GM12864 (cell line): Measurements from ENCODE around the gene SLC24A1.

Experiments used
- DNase-seq: peaks from one replicate; pipeline ENCODE4 v3.0.0-alpha.2; 2011; ENCODE audit warnings: low read depth
- H3K4me3 ChIP-seq: 2 replicates; pipeline ENCODE4 v1.5.1; 2011; ENCODE audit warnings: mild to moderate bottlenecking, low read depth, low read length, control low read depth
- TF ChIP-seq, protein P1 (sequence below): IDR thresholded peaks from 2 replicates; pipeline ENCODE4 v1.5.1; 2011; ENCODE audit warnings: low read depth, mild to moderate bottlenecking, moderate library complexity, low read length, control low read depth, inconsistent platforms; ENCODE audit errors: missing control alignments

The SLC24A1 gene

DNA sequence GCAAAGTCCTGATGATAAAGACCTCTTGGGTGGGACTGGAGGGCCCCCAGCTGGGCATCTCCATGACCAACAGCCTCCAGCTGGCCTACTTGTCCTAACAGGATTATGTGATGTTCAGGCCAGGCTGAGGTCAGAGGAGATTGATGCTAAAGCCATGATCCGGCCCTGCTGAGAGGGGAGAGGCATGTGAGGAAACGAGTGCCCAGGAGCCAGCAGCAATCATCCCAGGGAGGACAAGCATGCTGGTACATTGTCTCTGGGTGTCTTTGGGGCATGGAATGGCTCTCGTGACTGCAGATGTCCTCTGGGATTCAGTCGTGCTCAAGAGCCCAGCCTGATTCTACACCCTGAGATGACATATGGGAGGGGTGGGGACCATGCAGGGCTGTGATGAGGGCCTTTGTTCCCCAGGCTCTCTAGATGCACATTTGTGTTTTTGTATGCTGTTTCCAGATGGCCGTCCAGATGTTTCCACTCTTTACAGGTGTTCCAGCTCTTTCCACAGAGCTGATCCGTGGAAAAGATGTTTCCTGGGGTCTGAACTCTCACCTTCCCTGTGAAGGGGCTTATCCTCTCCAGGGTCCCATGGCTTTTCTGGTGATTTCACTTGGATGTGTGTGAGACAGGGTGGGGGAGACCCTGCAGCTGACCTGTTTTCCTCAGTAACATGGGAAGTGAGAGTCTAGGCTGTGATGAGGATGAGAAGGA is 20.2 kb downstream of the SLC24A1 start:
- DNase-seq, result no peak
- no peak overlapping the region for H3K4me3 ChIP-seq
- TF ChIP-seq, protein P1, sequence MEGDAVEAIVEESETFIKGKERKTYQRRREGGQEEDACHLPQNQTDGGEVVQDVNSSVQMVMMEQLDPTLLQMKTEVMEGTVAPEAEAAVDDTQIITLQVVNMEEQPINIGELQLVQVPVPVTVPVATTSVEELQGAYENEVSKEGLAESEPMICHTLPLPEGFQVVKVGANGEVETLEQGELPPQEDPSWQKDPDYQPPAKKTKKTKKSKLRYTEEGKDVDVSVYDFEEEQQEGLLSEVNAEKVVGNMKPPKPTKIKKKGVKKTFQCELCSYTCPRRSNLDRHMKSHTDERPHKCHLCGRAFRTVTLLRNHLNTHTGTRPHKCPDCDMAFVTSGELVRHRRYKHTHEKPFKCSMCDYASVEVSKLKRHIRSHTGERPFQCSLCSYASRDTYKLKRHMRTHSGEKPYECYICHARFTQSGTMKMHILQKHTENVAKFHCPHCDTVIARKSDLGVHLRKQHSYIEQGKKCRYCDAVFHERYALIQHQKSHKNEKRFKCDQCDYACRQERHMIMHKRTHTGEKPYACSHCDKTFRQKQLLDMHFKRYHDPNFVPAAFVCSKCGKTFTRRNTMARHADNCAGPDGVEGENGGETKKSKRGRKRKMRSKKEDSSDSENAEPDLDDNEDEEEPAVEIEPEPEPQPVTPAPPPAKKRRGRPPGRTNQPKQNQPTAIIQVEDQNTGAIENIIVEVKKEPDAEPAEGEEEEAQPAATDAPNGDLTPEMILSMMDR, result no peak

DNA sequence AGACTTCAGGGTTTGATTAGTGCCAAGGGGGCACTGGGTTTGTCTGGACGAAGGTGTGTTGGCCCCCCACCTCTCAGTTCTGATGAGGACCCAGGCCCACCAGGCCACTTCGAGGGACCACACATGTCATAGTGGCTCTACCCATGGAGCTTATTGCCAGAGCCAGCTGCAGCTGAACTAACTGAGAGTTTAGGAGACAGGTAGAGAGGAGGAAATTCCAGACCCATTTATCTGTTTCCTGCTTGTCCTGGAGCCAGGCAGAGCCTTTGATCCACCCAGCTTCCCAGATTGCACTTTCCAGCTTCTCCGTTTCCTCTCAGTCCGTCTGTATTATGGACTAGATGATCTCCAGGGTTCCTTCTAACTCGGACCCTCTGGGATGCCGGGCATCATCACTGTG is 20.9 kb downstream of the SLC24A1 start:
- TF ChIP-seq, protein P1, result no peak
- DNase-seq, result no peak
- H3K4me3 ChIP-seq, result no peak overlapping the region

DNA sequence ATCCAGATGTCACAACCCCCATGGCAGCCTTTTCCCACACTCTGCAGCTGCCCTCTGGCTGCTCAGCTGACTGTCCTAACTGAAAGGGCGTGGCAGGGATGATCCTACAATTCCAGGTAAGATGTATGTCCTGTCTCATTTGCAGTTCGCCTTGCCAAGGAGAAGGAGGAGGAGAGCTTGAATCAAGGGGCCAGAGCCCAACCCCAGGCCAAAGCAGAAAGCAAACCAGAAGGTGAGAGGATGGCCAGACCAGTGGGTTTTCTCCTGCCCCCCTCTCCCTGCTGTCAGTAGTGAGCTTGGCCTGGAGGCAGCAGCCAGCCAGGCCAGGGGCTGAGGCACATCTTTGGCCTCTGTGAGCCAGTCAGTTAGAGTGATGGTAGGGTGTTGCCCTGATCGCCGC is 22.5 kb downstream of the SLC24A1 start:
- TF ChIP-seq, protein P1, result no peak
- no peak for DNase-seq
- H3K4me3 ChIP-seq, result no peak overlapping the region

DNA sequence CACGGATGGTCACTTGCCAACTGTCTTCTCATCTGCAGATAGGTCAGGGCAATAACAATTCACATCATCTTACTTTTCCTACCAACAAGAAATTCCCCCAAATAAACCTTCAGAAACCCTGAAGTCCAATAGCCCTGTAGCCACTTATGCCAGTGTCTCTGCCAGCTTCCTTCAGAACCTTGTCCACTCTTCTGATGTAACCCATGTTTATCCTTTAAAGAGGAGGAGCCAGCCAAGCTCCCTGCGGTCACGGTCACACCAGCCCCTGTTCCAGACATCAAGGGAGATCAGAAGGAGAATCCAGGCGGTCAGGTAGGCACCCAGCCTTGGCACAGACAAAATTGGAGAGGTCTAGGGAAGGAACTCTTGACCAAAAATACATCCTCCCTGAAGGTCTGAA is 23.7 kb downstream of the SLC24A1 start:
- H3K4me3 ChIP-seq, result no peak overlapping the region
- DNase-seq, result no peak
- TF ChIP-seq, protein P1, result no peak

DNA sequence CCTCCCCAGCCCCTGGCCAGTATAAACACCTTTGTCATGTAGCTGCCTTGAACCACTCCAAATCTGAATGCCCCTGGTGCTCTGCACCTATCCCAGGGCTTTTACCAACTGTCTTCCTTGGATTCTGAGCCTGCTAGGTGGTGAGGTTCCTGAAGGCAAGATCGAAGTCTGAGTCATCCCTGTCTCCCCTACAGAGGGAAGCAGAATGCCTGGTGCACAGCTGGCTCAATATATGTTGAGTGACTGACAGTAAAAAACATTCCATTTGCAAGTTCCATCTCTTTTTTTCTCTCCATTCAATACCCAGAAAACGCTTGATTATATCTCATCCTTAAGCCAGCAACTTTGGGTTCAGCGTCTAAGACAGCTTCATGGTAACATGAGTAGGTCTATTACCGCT is 24.7 kb downstream of the SLC24A1 start:
- no peak for DNase-seq
- H3K4me3 ChIP-seq, result no peak overlapping the region
- TF ChIP-seq, protein P1, result no peak

DNA sequence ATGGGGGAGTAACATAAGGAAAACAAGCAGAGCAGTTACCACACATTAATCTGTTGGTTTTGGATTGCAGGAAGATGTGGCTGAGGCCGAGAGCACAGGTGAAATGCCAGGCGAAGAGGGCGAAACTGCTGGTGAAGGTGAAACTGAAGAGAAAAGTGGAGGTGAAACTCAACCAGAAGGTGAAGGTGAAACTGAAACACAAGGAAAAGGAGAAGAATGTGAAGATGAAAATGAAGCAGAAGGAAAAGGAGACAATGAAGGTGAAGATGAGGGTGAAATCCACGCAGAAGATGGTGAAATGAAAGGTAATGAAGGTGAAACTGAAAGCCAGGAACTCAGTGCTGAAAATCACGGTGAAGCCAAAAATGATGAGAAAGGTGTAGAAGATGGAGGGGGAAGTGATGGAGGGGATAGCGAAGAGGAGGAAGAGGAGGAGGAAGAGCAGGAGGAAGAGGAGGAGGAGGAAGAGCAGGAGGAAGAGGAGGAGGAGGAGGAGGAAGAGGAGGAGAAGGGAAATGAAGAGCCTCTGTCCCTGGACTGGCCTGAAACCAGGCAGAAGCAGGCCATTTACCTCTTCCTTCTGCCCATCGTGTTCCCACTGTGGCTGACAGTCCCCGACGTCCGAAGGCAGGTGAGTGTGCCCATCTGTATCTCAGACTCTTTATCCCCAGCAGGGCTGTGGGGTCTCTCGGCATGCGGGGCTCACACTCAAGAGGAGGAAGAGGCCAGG is 28.7 kb downstream of the SLC24A1 start:
- no peak overlapping the region for H3K4me3 ChIP-seq
- TF ChIP-seq, protein P1, result no peak
- DNase-seq, result no peak

DNA sequence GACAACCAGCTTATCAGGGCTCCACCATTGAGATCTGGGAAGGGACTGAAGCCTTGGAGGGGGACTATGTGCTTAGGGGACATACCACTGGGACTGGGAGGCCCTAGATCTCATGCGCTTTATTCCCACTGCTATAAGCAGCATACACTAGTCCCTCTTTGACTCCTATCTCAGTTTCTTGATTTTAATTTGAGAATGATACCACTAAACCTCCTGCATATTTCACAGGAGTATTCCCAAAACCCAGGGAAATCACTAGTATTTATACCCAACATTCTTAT is 29.2 kb downstream of the SLC24A1 start:
- no peak overlapping the region for H3K4me3 ChIP-seq
- TF ChIP-seq, protein P1, result no peak
- DNase-seq, result no peak
